ENCODE measurements around the gene DEK.
"Not testable (repeated sequence)": the region's sequence is repeated elsewhere in the genome, so short reads cannot be mapped to it uniquely, and the experiment has no call there.

Gene DEK

GRCh38 chr6:18192026-18192425 is 72.3 kb downstream of the DEK start:
- no peak for DNase-seq

- no peak for DNase-seq
Observed at GRCh38 chr6:18189196-18189595, 75.1 kb downstream of the DEK start.

DNA sequence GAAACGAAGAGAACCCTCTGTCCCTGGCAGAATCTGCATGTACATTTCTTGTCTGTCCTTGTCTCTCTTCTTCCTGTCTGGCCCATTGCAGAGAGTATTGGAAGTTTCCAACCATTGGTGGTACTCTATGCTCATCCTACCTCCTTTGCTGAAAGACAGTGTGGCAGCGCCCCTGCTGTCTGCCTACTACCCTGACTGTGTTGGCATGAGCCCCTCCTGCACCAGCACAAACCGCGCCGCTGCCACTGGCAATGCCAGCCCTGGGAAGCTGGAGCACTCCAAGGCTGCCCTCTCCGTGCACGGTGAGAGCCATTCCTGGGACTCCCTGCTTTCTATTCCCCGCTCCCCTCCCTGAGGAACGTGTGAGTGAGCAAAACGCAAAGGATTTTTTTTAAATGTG is 76.6 kb downstream of the DEK start:
- no peak for DNase-seq

DNA sequence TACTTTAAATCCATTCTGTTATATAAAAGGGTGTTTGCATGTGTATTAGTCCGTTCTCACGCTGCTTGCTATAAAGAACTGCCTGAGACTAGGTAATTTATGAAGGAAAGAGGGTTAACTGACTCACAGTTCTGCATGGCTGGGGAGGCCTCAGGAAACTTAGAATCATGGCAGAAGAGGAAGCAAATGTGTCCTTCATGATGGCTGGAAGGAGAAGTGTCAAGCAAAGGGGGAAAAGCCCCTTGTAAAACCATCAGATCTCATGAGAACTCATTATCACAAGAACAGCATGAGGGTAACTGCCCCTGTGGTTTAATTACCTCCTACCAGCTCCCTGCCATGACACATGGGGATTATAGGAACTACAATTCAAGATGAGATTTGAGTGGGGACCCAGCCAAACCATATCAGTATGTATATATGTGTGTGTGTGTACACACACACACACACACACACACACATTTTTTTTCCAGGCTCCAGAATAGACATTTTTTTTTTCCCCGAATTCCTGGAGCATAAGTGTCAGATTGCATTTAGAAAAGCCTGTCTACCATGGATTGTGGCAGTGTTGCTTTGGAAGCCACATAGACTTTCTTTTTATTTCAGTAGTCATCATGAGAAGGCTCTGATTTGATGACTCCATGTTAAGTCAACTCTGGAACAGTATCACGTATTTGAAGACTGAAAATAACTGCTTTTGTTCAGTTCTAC is 77.6 kb downstream of the DEK start:
- peak; percentile 41 to 75 (median 51) for DNase-seq

GRCh38 chr6:18186033-18186432 is 78.3 kb downstream of the DEK start:
- DNase-seq: peak in 1 of 4 experiments; percentile 9

GRCh38 chr6:18185624-18186023 is 78.7 kb downstream of the DEK start:
- DNase-seq: no peak

GRCh38 chr6:18183766-18184165 is 80.6 kb downstream of the DEK start:
- no peak for DNase-seq

DNA sequence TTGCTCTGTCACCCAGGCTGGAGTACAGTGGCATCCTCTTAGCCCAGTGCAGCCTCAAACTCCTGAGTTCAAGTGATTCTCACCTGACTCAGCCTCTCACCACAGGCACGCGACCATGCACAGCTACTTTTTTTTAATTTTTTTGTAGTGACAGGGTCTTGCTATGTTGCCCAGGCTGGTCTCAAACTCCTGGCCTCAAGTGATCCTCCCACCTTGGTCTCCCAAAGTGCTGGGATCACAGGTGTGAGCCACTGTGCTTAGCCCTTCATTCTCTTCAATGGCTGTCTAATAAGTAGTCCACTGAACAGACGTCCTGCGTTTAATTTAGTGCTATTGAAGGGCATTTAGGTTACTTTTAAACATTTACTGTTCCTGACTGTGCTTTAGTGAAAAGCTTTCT is 81.8 kb downstream of the DEK start:
- DNase-seq: no peak

DNA sequence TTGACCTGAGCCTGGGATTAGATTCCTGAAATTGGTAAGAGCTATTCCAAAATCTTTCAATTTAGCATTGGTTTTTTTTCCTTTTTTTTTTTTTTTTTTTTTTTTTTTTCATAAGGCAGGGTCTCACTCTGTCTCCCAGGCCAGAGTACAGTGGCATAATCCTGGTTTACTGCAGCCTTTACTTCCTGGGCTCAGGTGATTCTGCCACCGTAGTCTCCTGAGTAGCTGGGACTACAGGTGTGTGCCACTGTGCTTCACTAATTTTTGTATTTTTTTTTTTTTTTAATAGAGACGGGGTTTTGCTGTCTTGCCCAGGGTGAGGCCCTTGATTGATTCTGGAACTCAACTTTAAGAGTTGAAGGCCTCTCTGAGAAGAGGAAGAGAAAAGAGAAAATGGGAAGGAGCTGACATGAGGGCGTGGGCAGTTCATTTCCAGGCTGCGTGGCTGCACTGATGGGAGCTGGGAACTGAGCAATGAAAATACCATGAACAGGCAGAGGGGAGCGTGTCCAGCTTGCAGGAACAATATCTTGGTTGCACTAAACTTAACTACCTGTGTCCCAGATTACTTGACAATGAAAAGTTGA is 84.5 kb downstream of the DEK start:
- DNase-seq: peak; percentile 68 to 86 (median 86)

- peak in 3 of 4 experiments; percentile 35 to 64 (median 48) for DNase-seq
Observed at GRCh38 chr6:18178960-18179615, 85.2 kb downstream of the DEK start.

DNA sequence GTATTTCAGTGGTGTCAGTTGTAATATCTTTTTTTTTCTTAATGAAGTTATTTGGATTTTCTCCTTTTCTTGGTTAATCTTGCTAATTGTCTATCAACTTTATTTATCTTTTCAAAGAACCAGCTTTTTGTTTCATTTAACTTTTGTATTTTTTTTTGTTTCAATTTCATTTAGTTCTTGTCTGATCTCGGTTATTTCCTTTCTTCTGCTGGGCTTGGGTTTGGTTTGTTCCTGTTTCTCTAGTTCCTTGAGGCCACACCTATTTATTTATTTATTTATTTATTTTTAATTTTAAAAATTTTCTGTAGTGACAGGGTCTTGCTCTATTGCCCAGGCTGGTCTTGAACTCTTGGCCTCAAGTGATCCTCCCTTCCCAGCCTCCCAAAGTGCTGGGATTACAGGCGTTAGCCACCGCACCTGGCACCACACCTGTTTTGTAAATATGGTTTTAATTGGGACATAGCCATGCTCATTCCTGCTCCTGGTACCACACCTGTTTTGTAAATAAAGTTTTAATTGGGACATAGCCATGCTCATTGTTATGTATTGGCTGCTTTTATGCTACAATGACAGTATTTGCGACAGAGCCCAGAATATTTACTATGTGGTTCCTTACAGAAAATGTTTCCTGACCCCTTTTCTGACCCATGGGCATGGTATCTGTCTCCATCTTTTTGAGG is 86.9 kb downstream of the DEK start:
- peak in 3 of 4 experiments; percentile 25 to 43 (median 36) for DNase-seq

DNA sequence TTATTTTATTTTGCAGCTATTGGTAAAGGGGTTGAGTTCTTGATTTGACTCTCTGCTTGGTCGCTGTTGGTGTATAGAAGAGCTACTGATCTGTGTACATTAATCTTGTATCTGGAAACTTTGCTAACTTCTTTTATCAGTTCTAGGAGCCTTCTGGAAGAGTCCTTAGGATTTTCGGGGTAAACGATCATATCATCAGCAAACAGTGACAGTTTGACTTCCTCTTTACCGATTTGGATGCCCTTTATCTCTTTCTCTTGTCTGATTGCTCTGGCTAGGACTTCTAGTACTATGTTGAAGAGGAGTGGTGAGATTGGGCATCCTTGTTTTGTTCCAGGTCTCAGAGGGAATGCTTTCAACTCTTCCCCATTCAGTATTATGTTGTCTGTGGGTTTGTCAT is 88.1 kb downstream of the DEK start:
- not testable (repeated sequence) for DNase-seq
